GM12865 (cell line): ENCODE results near the gene MRC2.
A peak's percentile ranks its signal among the peaks of the same experiment; 100 is the strongest.

Experiments used
- DNase-seq: peaks from one replicate; pipeline ENCODE4 v3.0.0; 2010; ENCODE audit warnings: low read depth
- H3K4me3 ChIP-seq: 2 replicates; pipeline ENCODE4 v1.5.1; 2011; ENCODE audit warnings: mild to moderate bottlenecking, low read depth, low read length, control low read depth
- TF ChIP-seq, protein P1 (sequence below): IDR thresholded peaks from 2 replicates; pipeline ENCODE4 v1.5.1; 2011; ENCODE audit warnings: low read length, control low read depth, low read depth, inconsistent platforms; ENCODE audit not compliant: insufficient read depth; ENCODE audit errors: missing control alignments

Gene MRC2

DNA sequence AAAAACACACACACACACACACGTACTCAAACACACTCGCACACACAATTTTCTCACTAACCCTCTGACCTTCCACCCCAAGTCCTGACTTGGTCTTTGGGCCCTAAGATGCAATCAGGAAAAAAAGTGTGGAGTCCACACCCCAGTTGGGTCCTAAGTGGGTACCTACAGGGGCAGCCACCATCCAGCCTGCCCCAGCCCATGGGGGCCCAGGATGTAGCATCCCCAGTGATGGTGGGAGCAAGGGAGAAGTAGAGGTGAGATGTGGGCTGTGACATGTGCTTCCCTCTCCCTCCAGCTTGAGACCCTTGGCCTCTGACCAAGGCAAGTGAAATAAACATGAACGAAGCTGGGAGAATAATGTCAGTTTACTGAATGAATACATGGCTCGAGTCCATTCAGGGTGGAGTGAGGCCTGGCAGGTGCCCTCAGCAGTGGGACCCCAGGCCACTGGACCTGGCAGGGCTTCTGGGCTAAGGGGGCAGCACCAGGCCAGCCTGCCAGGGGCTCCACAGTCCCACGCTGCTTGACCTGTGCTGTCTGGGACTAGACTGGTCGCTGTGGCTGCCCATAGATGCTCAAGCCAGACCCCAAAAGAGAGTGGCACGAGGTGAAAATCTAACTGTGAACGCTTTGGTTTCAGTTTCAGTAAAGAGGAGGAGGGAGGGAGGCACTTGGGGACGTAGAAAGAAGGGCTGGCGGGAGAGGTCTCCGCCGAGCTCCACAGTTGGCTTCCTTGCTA, 73.7 kb downstream of the MRC2 start:
- TF ChIP-seq, protein P1, sequence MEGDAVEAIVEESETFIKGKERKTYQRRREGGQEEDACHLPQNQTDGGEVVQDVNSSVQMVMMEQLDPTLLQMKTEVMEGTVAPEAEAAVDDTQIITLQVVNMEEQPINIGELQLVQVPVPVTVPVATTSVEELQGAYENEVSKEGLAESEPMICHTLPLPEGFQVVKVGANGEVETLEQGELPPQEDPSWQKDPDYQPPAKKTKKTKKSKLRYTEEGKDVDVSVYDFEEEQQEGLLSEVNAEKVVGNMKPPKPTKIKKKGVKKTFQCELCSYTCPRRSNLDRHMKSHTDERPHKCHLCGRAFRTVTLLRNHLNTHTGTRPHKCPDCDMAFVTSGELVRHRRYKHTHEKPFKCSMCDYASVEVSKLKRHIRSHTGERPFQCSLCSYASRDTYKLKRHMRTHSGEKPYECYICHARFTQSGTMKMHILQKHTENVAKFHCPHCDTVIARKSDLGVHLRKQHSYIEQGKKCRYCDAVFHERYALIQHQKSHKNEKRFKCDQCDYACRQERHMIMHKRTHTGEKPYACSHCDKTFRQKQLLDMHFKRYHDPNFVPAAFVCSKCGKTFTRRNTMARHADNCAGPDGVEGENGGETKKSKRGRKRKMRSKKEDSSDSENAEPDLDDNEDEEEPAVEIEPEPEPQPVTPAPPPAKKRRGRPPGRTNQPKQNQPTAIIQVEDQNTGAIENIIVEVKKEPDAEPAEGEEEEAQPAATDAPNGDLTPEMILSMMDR, result no peak
- DNase-seq, result no peak
- no peak overlapping the region for H3K4me3 ChIP-seq

DNA sequence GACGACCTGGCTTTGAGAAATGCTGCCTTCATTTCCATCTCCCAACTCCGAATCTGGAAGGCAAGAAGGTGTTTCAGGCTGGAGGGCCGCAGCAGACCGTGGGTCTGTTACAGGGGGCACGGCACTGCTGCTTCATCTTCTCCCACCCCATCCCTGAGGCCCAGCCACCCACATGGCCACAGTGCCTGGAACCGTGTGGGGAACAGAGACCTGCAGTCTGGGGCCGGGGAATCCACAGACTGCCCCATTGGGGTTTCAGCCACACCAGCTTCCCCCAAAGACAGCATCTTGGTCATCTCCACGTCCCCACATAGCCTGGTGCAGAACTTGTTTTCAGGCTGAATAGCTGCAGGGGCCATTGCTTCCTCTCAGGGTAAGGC, 74.2 kb downstream of the MRC2 start:
- TF ChIP-seq, protein P1, result no peak
- no peak for DNase-seq
- H3K4me3 ChIP-seq, result no peak overlapping the region

DNA sequence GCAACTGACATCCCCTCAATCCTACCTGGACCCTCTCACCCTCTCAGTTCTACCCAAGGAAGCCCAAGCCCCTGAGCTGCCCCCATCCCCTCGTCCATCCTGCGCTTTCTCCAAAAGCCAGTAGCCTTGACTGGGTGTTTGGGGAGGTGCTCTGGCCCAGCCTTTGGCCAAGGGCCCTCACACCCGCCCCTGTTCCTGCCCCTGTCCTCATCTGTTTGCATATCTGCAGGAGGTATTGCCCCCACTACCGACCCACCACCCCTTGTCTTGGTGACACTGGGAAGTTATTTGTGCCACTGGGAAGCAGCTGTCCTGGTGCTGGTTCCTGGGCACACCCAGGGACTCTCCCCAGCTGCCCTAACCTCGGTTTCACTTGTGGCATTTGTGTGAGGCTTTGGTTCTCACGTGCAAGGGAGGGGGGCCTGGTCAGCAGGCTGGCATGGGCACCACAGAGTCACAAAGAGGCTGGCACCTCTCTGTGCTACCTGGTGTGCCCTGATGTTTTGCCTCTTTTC, 75.3 kb downstream of the MRC2 start:
- no peak for DNase-seq
- TF ChIP-seq, protein P1, result no peak
- H3K4me3 ChIP-seq, result no peak overlapping the region

DNA sequence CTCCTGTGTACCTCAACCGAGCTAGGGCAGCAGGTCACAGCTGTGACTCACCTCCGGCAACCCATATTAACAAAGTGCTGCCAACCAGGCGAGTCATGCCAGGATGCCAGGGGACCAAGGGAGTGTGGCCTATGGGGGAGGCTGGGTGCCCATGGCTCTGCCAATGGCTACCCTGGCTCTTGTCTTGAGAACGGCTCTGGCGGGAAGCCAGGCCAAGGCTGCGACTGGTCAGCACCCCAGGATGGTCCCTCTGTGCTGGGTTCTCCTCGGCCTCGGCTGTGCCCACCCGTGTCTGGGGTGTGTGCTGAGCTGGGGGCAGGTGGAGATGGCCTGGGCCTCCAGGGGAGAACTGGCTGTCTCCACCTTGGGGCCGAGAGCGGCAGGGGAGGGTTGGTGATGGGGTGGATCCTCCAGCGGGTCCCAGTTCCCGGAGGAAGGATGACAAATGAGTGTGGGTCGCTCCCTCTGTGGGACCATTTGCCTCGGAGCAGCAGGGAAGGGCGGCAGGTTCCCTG, 75.8 kb downstream of the MRC2 start:
- peak overlapping the region; percentile 23 for H3K4me3 ChIP-seq
- TF ChIP-seq, protein P1, result no peak
- no peak for DNase-seq

DNA sequence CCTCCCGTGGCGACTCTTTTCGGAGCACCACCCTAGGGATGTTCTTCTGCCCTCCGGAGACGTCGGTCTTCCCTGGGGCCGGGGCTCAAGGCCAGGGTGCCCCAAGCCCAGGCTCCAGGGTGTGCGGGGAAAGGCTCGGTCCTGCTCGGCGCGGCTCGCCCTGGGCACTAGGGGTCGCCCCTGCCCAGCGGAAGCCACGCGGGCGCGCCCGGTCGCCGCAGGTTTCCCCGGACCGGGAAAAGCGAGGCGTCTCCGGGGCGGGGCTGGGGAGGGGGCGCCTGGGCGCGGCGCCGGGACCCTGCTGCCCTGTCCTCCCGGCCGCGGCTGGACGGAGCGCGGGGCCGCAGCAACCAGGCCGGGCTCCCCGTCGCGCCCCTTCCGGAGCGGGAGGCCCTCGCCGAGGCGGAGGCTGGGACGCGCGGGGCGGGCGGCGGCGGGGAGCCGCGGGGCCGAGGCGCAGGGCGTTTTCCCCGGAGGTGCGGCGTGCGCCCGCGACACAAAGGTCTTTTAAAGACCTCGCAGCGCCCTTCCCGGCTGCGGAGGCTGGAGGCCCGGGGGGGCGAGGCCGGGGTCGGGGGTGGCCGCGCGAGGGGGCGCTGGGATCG, 76.4 kb downstream of the MRC2 start:
- peak; percentile 69 for DNase-seq
- H3K4me3 ChIP-seq, result peak overlapping the region; percentile 56
- TF ChIP-seq, protein P1, result peak; percentile 86

DNA sequence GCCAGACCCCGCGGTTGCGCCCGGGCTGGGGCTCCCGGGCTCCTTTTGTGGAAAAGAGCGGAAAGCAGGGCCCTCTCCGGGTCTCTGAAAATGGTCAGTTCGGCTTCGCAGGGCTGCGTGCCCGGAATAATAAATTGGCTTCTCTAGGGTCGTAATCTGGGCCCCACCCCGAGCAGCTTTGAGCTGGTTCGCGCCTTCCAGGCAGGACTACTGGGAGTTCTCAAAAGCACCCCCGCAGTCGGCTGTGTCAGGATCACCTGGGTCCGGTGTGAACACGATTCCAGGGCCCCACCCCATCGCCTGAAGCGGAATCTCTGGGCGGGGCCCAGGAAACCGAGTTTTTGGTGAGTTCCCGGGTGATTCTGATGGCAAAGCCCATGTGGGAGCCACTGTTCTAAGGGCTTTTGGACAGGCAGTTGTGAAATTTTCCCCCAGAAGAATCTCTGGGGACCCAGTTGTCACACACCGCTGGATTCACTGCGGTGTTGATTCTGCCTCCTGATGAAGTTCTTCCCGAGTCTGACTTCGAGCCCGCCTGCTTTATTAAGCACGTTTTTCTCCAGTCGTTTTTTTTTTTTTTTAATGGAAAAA, 77.0 kb downstream of the MRC2 start:
- TF ChIP-seq, protein P1, result no peak
- peak overlapping the region; percentile 56 for H3K4me3 ChIP-seq
- DNase-seq, result no peak
